Astrocyte (in vitro differentiated cells and primary cell): ENCODE data around the gene KCNG4. TPM values are rescaled to one million over a fixed set of nuclear protein-coding genes. Genes with fewer than 3 reads are reported as not detected.

ENCODE experiments used
- DNase-seq: peaks from one replicate; pipeline ENCODE4 v3.0.0-alpha.2; 2010; ENCODE audit warnings: low read depth
- FAIRE-seq: peaks from 2 replicates; lab custom pipeline; 2011; peaks lifted over from hg19 to GRCh38; lab: Jason Lieb, UNC
- H2AFZ ChIP-seq: 2 replicates; pipeline ENCODE4 v1.6.0; 2012; ENCODE audit warnings: low read depth, low read length, inconsistent platforms
- H3K27ac ChIP-seq: 2 replicates; pipeline ENCODE4 v1.5.1; 2011; ENCODE audit warnings: low read depth, low read length, inconsistent platforms
- H3K27me3 ChIP-seq: 2 replicates; pipeline ENCODE4 v1.6.0; 2011; ENCODE audit warnings: low read length, inconsistent platforms; ENCODE audit not compliant: insufficient read depth
- H3K36me3 ChIP-seq: 2 replicates; pipeline ENCODE4 v1.5.1; 2011; ENCODE audit warnings: low read length, inconsistent platforms; ENCODE audit not compliant: insufficient read depth
- H3K4me1 ChIP-seq: 2 replicates; pipeline ENCODE4 v1.5.1; 2011; ENCODE audit warnings: low read length, inconsistent platforms; ENCODE audit not compliant: insufficient read depth
- H3K4me2 ChIP-seq: 2 replicates; pipeline ENCODE4 v1.6.0; 2012; ENCODE audit warnings: low read length, inconsistent platforms
- H3K4me3 ChIP-seq: 2 replicates; pipeline ENCODE4 v1.5.1; 2011; ENCODE audit warnings: low read depth, mild to moderate bottlenecking, low read length, inconsistent platforms; ENCODE audit not compliant: insufficient read depth
- H3K79me2 ChIP-seq: 2 replicates; pipeline ENCODE4 v1.6.0; 2012; ENCODE audit warnings: mild to moderate bottlenecking, low read length, inconsistent platforms; ENCODE audit not compliant: insufficient read depth
- H3K9ac ChIP-seq: 2 replicates; pipeline ENCODE4 v1.6.0; 2012; ENCODE audit warnings: mild to moderate bottlenecking, low read length, inconsistent platforms
- H3K9me3 ChIP-seq: 2 replicates; pipeline ENCODE4 v1.5.1; 2012; ENCODE audit warnings: low read depth, mild to moderate bottlenecking, low read length, inconsistent platforms; ENCODE audit not compliant: insufficient read depth
- H4K20me1 ChIP-seq: 2 replicates; pipeline ENCODE4 v1.6.0; 2012; ENCODE audit warnings: low read length, inconsistent platforms; ENCODE audit not compliant: insufficient read depth
- H3K27ac Mint-ChIP-seq: one replicate; pipeline ENCODE4 v1.8.0; 2021; ENCODE audit warnings: mild to moderate bottlenecking, mixed read lengths; ENCODE audit not compliant: unreplicated experiment
- H3K27me3 Mint-ChIP-seq: one replicate; pipeline ENCODE4 v1.8.0; 2021; ENCODE audit warnings: low read depth, mixed read lengths; ENCODE audit not compliant: unreplicated experiment
- H3K36me3 Mint-ChIP-seq: one replicate; pipeline ENCODE4 v1.8.0; 2021; ENCODE audit warnings: low read depth, mixed read lengths; ENCODE audit not compliant: unreplicated experiment
- H3K4me1 Mint-ChIP-seq: one replicate; pipeline ENCODE4 v1.8.0; 2021; ENCODE audit warnings: low read depth, mixed read lengths; ENCODE audit not compliant: unreplicated experiment
- H3K4me3 Mint-ChIP-seq: one replicate; pipeline ENCODE4 v1.8.0; 2021; ENCODE audit warnings: mild to moderate bottlenecking, moderate library complexity, mixed read lengths; ENCODE audit not compliant: unreplicated experiment
- H3K9me3 Mint-ChIP-seq: one replicate; pipeline ENCODE4 v1.8.0; 2021; ENCODE audit warnings: mild to moderate bottlenecking, mixed read lengths; ENCODE audit not compliant: unreplicated experiment
- CTCF ChIP-seq: IDR thresholded peaks from 2 replicates; pipeline ENCODE4 v1.5.1; 2011; ENCODE audit warnings: low read depth, mild to moderate bottlenecking, inconsistent platforms, low read length, moderate library complexity; ENCODE audit not compliant: insufficient read depth
- EZH2 ChIP-seq: IDR thresholded peaks from 2 replicates; pipeline ENCODE4 v1.6.1; 2012; ENCODE audit warnings: mild to moderate bottlenecking, low read length, inconsistent platforms; ENCODE audit not compliant: insufficient read depth
- total RNA-seq: library from RNA; stranded (reverse); gene quantifications from 2 replicates; pipeline ENCODE4 v1.2.1, GENCODE V29; 2021

The KCNG4 gene
- total RNA-seq, 1 donor from 2014 or later: not detected

- Histone ChIP-seq H3K4me2 (no peak overlapping the region), H3K36me3 (no peaks in the 10 kb centered on the region), H3K9me3 (no peaks in the 10 kb centered on the region), H3K9ac (no peak overlapping the region), H3K27me3 (peaks cover 6% of the 10 kb centered on the region), H3K27ac (no peak overlapping the region), H4K20me1 (no peaks in the 10 kb centered on the region), H3K4me3 (no peak overlapping the region), H2AFZ (no peak overlapping the region), H3K79me2 (no peaks in the 10 kb centered on the region), H3K4me1 (no peaks in the 10 kb centered on the region)
- TF ChIP-seq CTCF (no peak), EZH2 (no peak)
- Mint-ChIP-seq H3K4me1 (no peaks in the 10 kb centered on the region), H3K4me3 (no peak overlapping the region), H3K27ac (no peak overlapping the region), H3K9me3 (peaks cover 2% of the 10 kb centered on the region), H3K27me3 (peaks cover 31% of the 10 kb centered on the region), H3K36me3 (no peaks in the 10 kb centered on the region)
- FAIRE-seq (no peak), DNase-seq (no peak)
These were observed 34.7 kb upstream of the KCNG4 start for GRCh38 chr16:84274515-84274914.

- H2AFZ ChIP-seq: no peak overlapping the region
- H3K4me2 ChIP-seq: no peak overlapping the region
- H3K9me3 Mint-ChIP-seq: peaks cover 2% of the 10 kb centered on the region
- no peaks in the 10 kb centered on the region for H3K36me3 Mint-ChIP-seq
- DNase-seq (no peak), FAIRE-seq (no peak)
- H3K9me3 ChIP-seq: no peaks in the 10 kb centered on the region
- H4K20me1 ChIP-seq: no peaks in the 10 kb centered on the region
- no peak overlapping the region for H3K27ac ChIP-seq
- H3K4me1 ChIP-seq: no peaks in the 10 kb centered on the region
- H3K36me3 ChIP-seq: no peaks in the 10 kb centered on the region
- peaks cover 30% of the 10 kb centered on the region for H3K27me3 Mint-ChIP-seq
- TF ChIP-seq EZH2 (no peak), CTCF (no peak)
- H3K79me2 ChIP-seq: no peaks in the 10 kb centered on the region
- peaks cover 15% of the 10 kb centered on the region for H3K27me3 ChIP-seq
- no peak overlapping the region for H3K4me3 ChIP-seq
- no peaks in the 10 kb centered on the region for H3K4me1 Mint-ChIP-seq
- no peak overlapping the region for H3K9ac ChIP-seq
- H3K4me3 Mint-ChIP-seq: no peak overlapping the region
- H3K27ac Mint-ChIP-seq: no peak overlapping the region
These were observed 33.0 kb upstream of the KCNG4 start for GRCh38 chr16:84272740-84273320.

- H3K9me3 Mint-ChIP-seq: peaks cover 2% of the 10 kb centered on the region
- TF ChIP-seq EZH2 (no peak), CTCF (no peak)
- H3K4me3 Mint-ChIP-seq: no peak overlapping the region
- no peak overlapping the region for H3K27ac ChIP-seq
- peaks cover 33% of the 10 kb centered on the region for H3K27me3 Mint-ChIP-seq
- H3K36me3 ChIP-seq: no peaks in the 10 kb centered on the region
- no peaks in the 10 kb centered on the region for H3K4me1 Mint-ChIP-seq
- no peak overlapping the region for H3K9ac ChIP-seq
- FAIRE-seq (no peak), DNase-seq (no peak)
- H3K4me3 ChIP-seq: no peak overlapping the region
- H3K4me2 ChIP-seq: no peak overlapping the region
- peaks cover 20% of the 10 kb centered on the region for H3K27me3 ChIP-seq
- H3K36me3 Mint-ChIP-seq: no peaks in the 10 kb centered on the region
- H3K79me2 ChIP-seq: no peaks in the 10 kb centered on the region
- no peaks in the 10 kb centered on the region for H4K20me1 ChIP-seq
- no peak overlapping the region for H3K27ac Mint-ChIP-seq
- no peak overlapping the region for H2AFZ ChIP-seq
- no peaks in the 10 kb centered on the region for H3K4me1 ChIP-seq
- H3K9me3 ChIP-seq: no peaks in the 10 kb centered on the region
These were observed 32.1 kb upstream of the KCNG4 start for GRCh38 chr16:84271866-84272265.
